DND-41 (cell line): Measurements from ENCODE around the gene TSN.
"Not testable (repeated sequence)": the region's sequence is repeated elsewhere in the genome, so short reads cannot be mapped to it uniquely, and the experiment has no call there.

Experiments
- ATAC-seq: fragments of 200-7000 bp; cut with Tn5 transposase; 3 replicates; pipeline ENCODE4 v1.9.1; 2021; ENCODE audit warnings: low read depth; ENCODE audit not compliant: insufficient read depth
- DNase-seq: peaks from one replicate; pipeline ENCODE4 v3.0.0-alpha.2; 2020
- H2AFZ ChIP-seq: 2 replicates; pipeline ENCODE4 v1.6.0; 2012; ENCODE audit warnings: low read depth, low read length
- H3K27ac ChIP-seq: 2 replicates; pipeline ENCODE4 v1.5.1; 2012; ENCODE audit warnings: low read length, inconsistent platforms
- H3K27me3 ChIP-seq: fragments of 200-600 bp; sonication (generic); 2 replicates; pipeline ENCODE4 v1.6.0; 2012; ENCODE audit warnings: low read length, mild to moderate bottlenecking, inconsistent platforms; ENCODE audit not compliant: insufficient read depth, poor library complexity
- H3K36me3 ChIP-seq: 2 replicates; pipeline ENCODE4 v1.5.1; 2012; ENCODE audit warnings: low read length, inconsistent platforms; ENCODE audit not compliant: insufficient read depth
- H3K4me1 ChIP-seq: 2 replicates; pipeline ENCODE4 v1.5.1; 2012; ENCODE audit warnings: mild to moderate bottlenecking, low read length; ENCODE audit not compliant: insufficient read depth
- H3K4me2 ChIP-seq: 2 replicates; pipeline ENCODE4 v1.6.0; 2012; ENCODE audit warnings: mild to moderate bottlenecking, moderate library complexity, low read length, inconsistent platforms; ENCODE audit not compliant: insufficient read depth
- H3K4me3 ChIP-seq, 2 experiments: fragments of 200-600 bp in 1 of 2; shearing (Covaris generic) in 1 of 2; 2 replicates each; pipeline ENCODE4 v1.5.1; 2012 to 2016; ENCODE audit warnings: inconsistent platforms in 2 of 2, low read length in 2 of 2, mild to moderate bottlenecking in 2 of 2, low read depth in 1 of 2, moderate library complexity in 1 of 2
- H3K79me2 ChIP-seq: 2 replicates; pipeline ENCODE4 v1.6.0; 2012; ENCODE audit warnings: low read length, inconsistent platforms; ENCODE audit not compliant: insufficient read depth
- H3K9ac ChIP-seq: 2 replicates; pipeline ENCODE4 v1.6.0; 2012; ENCODE audit warnings: low read depth, mild to moderate bottlenecking, inconsistent platforms, low read length, moderate library complexity
- H3K9me3 ChIP-seq: 2 replicates; pipeline ENCODE4 v1.5.1; 2012; ENCODE audit warnings: low read length, moderate library complexity, mild to moderate bottlenecking, inconsistent platforms; ENCODE audit not compliant: insufficient read depth, severe bottlenecking
- H4K20me1 ChIP-seq: 2 replicates; pipeline ENCODE4 v1.6.0; 2012; ENCODE audit warnings: low read length; ENCODE audit not compliant: insufficient read depth
- CTCF ChIP-seq: IDR thresholded peaks from 2 replicates; pipeline ENCODE4 v1.5.1; 2012; ENCODE audit warnings: borderline replicate concordance, low read length, moderate library complexity, mild to moderate bottlenecking; ENCODE audit not compliant: poor library complexity, severe bottlenecking; ENCODE audit errors: extremely low read depth
- EZH2 ChIP-seq: IDR thresholded peaks from 3 replicates; pipeline ENCODE4 v1.6.1; 2012; ENCODE audit warnings: borderline replicate concordance, low read depth, mild to moderate bottlenecking, moderate library complexity, low read length, inconsistent platforms; ENCODE audit not compliant: severe bottlenecking

Gene TSN

GRCh38 chr2:121804997-121805765 is 49.7 kb downstream of the TSN start:
- Histone ChIP-seq H3K4me2 (no peak overlapping the region), H3K9ac (no peak overlapping the region)

GRCh38 chr2:121805766-121806143 is 50.3 kb downstream of the TSN start:
- H3K27me3 ChIP-seq, result peaks cover 19% of the 10 kb centered on the region
- H2AFZ ChIP-seq, result no peak overlapping the region
- TF ChIP-seq EZH2 (no peak), CTCF (no peak)
- H3K4me2 ChIP-seq, result no peak overlapping the region
- no peak overlapping the region for H3K4me3 ChIP-seq
- no peaks in the 10 kb centered on the region for H4K20me1 ChIP-seq
- H3K36me3 ChIP-seq, result no peaks in the 10 kb centered on the region
- H3K27ac ChIP-seq, result no peak overlapping the region
- H3K9me3 ChIP-seq, result peaks cover 2% of the 10 kb centered on the region
- no peak for ATAC-seq
- no peak overlapping the region for H3K9ac ChIP-seq
- DNase-seq, result no peak
- H3K79me2 ChIP-seq, result no peaks in the 10 kb centered on the region
- 0 out of 2 replicates have a peak, but pooled peaks cover 3% of the 10 kb centered on the region for H3K4me1 ChIP-seq

More at GRCh38 chr2:121804997-121805765, 49.7 kb downstream of the TSN start:
- H3K79me2 ChIP-seq, result no peaks in the 10 kb centered on the region
- 0 out of 2 replicates have a peak, but pooled peaks cover 3% of the 10 kb centered on the region for H3K4me1 ChIP-seq
- no peaks in the 10 kb centered on the region for H4K20me1 ChIP-seq
- H3K27me3 ChIP-seq, result peaks cover 19% of the 10 kb centered on the region
- no peak for DNase-seq
- H3K4me3 ChIP-seq, result no peak overlapping the region
- no peak for TF ChIP-seq EZH2
- no peak for TF ChIP-seq CTCF
- no peak overlapping the region for H3K27ac ChIP-seq
- H3K36me3 ChIP-seq, result no peaks in the 10 kb centered on the region
- no peak for ATAC-seq
- peaks cover 2% of the 10 kb centered on the region for H3K9me3 ChIP-seq
- H2AFZ ChIP-seq, result no peak overlapping the region

GRCh38 chr2:121807771-121808170 is 52.3 kb downstream of the TSN start:
- not testable (repeated sequence) for H3K79me2 ChIP-seq, H3K36me3 ChIP-seq, H3K27ac ChIP-seq, H3K4me2 ChIP-seq, ATAC-seq, H3K4me3 ChIP-seq, H2AFZ ChIP-seq, H4K20me1 ChIP-seq, H3K9ac ChIP-seq, H3K9me3 ChIP-seq, H3K4me1 ChIP-seq, DNase-seq
- peaks cover 19% of the 10 kb centered on the region for H3K27me3 ChIP-seq

- DNase-seq (no peak), ATAC-seq (no peak)
- no peak for TF ChIP-seq EZH2
- no peak for TF ChIP-seq CTCF
- Histone ChIP-seq H4K20me1 (no peaks in the 10 kb centered on the region), H3K4me1 (no peaks in the 10 kb centered on the region), H3K4me2 (no peak overlapping the region), H3K27ac (no peak overlapping the region), H3K9ac (no peak overlapping the region), H3K36me3 (no peaks in the 10 kb centered on the region), H3K9me3 (no peaks in the 10 kb centered on the region), H3K79me2 (no peaks in the 10 kb centered on the region), H3K27me3 (peaks cover 9% of the 10 kb centered on the region), H2AFZ (no peak overlapping the region), H3K4me3 (no peak overlapping the region)
Measured at GRCh38 chr2:121809607-121810006, 54.2 kb downstream of the TSN start.
